ENCODE measurements around the gene CFAP53.
A peak's percentile ranks its signal among the peaks of the same experiment; 100 is the strongest.
"Not testable (repeated sequence)": the region's sequence is repeated elsewhere in the genome, so short reads cannot be mapped to it uniquely, and the experiment has no call there.

CFAP53 gene

GRCh38 chr18:50293039-50293438 lies 26.7 kb upstream of the CFAP53 start:
- Histone ChIP-seq H3K4me2 (no peak overlapping the region), H3K27ac (no peak overlapping the region), H3K4me1 (peaks cover 7 to 17% (median 13%) of the 10 kb centered on the region in 10 experiments), H3K36me3 (no peaks in the 10 kb centered on the region), H3K9ac (no peak overlapping the region), H3K4me3 (no peak overlapping the region), H4K20me1 (no peaks in the 10 kb centered on the region), H3K27me3 (no peaks in the 10 kb centered on the region), H3K9me3 (replicated peaks in 1 of 11) (0 out of 22 replicates have a peak, but pooled peaks cover 0 to 6% (median 0%) of the 10 kb centered on the region in 11 experiments)
- TF ChIP-seq Cebpa-rat (IDR thresholded peaks at IDR 0.05), result no peak

- H3K36me3 ChIP-seq, result peaks cover 19 to 24% (median 20%) of the 10 kb centered on the region in 11 experiments
- no peak overlapping the region for H3K9ac ChIP-seq
- peaks cover 0 to 22% (median 10%) of the 10 kb centered on the region in 11 experiments; a peak in 10 of 22 replicates for H4K20me1 ChIP-seq
- peaks cover 13 to 38% (median 23%) of the 10 kb centered on the region in 10 experiments for H3K4me1 ChIP-seq
- H3K9me3 ChIP-seq (replicated peaks in 1 of 11), result 0 out of 22 replicates have a peak, but pooled peaks cover 0 to 6% (median 0%) of the 10 kb centered on the region in 11 experiments
- H3K27ac ChIP-seq, result no peak overlapping the region
- no peak overlapping the region for H3K4me3 ChIP-seq
- peak overlapping the region in 4 of 11 experiments; percentile 11 to 79 (median 68); a peak in 7 of 22 replicates for H3K4me2 ChIP-seq
- TF ChIP-seq Cebpa-rat (IDR thresholded peaks at IDR 0.05), result no peak
- H3K27me3 ChIP-seq, result no peaks in the 10 kb centered on the region
Observed at GRCh38 chr18:50289108-50289443, 22.8 kb upstream of the CFAP53 start.

GRCh38 chr18:50288348-50289107 lies 22.2 kb upstream of the CFAP53 start:
- peak overlapping the region; percentile 69 to 89 (median 82); a peak in 20 of 22 replicates for H3K9ac ChIP-seq
- H3K4me3 ChIP-seq, result peak overlapping the region; percentile 73 to 98 (median 88)
- peaks cover 0 to 22% (median 10%) of the 10 kb centered on the region in 11 experiments; a peak in 10 of 22 replicates for H4K20me1 ChIP-seq
- not testable (repeated sequence) for H3K27me3 ChIP-seq; H3K9me3 ChIP-seq (replicated peaks in 1 of 11)
- H3K4me2 ChIP-seq, result peak overlapping the region; percentile 61 to 86 (median 78)
- peaks cover 24 to 30% (median 26%) of the 10 kb centered on the region in 11 experiments for H3K36me3 ChIP-seq
- H3K27ac ChIP-seq, result peak overlapping the region in 10 of 11 experiments; percentile 25 to 67 (median 46); a peak in 17 of 22 replicates
- H3K4me1 ChIP-seq, result peaks cover 13 to 42% (median 26%) of the 10 kb centered on the region in 10 experiments

- Histone ChIP-seq H3K36me3 (peaks cover 33 to 38% (median 34%) of the 10 kb centered on the region in 11 experiments), H3K4me2 (peak within 1 kb of the TSS; percentile 91 to 96 (median 94)), H3K27me3 (no peaks in the 10 kb centered on the region), H3K27ac (peak within 1 kb of the TSS; percentile 57 to 83 (median 79)), H4K20me1 (peaks cover 0 to 22% (median 10%) of the 10 kb centered on the region in 11 experiments; a peak in 10 of 22 replicates), H3K4me1 (peaks cover 15 to 49% (median 30%) of the 10 kb centered on the region in 10 experiments), H3K9me3 (replicated peaks in 1 of 11) (no peaks in the 10 kb centered on the region), H3K4me3 (peak within 1 kb of the TSS; percentile 79 to 98 (median 88)), H3K9ac (peak within 1 kb of the TSS; percentile 76 to 90 (median 85))
- peak in 1 of 11 experiments; percentile 15; a peak in 2 of 22 replicates for TF ChIP-seq Cebpa-rat (IDR thresholded peaks at IDR 0.05)
Observed at GRCh38 chr18:50287441-50288347, 21.4 kb upstream of the CFAP53 start, which contains the start of gene CXXC1. TSS of gene CXXC1 (minus strand) at chr18:50287692. CDS start at chr18:50287589, 103 bp downstream.

GRCh38 chr18:50287028-50287440 lies 20.7 kb upstream of the CFAP53 start:
- Histone ChIP-seq H3K4me1 (peaks cover 21 to 55% (median 37%) of the 10 kb centered on the region in 10 experiments), H3K36me3 (peaks cover 39 to 45% (median 41%) of the 10 kb centered on the region in 11 experiments), H3K9me3 (replicated peaks in 1 of 11) (no peaks in the 10 kb centered on the region), H4K20me1 (peaks cover 0 to 22% (median 10%) of the 10 kb centered on the region in 11 experiments; a peak in 10 of 22 replicates), H3K27ac (peak overlapping the region; percentile 57 to 83 (median 79)), H3K4me2 (peak overlapping the region; percentile 91 to 96 (median 94)), H3K27me3 (no peaks in the 10 kb centered on the region), H3K4me3 (peak overlapping the region; percentile 79 to 98 (median 88)), H3K9ac (peak overlapping the region; percentile 76 to 90 (median 85))
- TF ChIP-seq Cebpa-rat (IDR thresholded peaks at IDR 0.05), result no peak

GRCh38 chr18:50286391-50287027 lies 20.2 kb upstream of the CFAP53 start:
- Histone ChIP-seq H3K4me2 (peak overlapping the region; percentile 91 to 96 (median 94)), H3K36me3 (peaks cover 40 to 47% (median 42%) of the 10 kb centered on the region in 11 experiments), H3K9me3 (replicated peaks in 1 of 11) (no peaks in the 10 kb centered on the region), H3K27ac (peak overlapping the region in 10 of 11 experiments; percentile 67 to 83 (median 79); a peak in 20 of 22 replicates), H3K4me3 (peak overlapping the region; percentile 79 to 98 (median 88)), H3K4me1 (peaks cover 24 to 57% (median 39%) of the 10 kb centered on the region in 10 experiments), H4K20me1 (peaks cover 0 to 22% (median 10%) of the 10 kb centered on the region in 11 experiments; a peak in 10 of 22 replicates), H3K9ac (peak overlapping the region; percentile 76 to 90 (median 85)), H3K27me3 (no peaks in the 10 kb centered on the region)
- TF ChIP-seq Cebpa-rat (IDR thresholded peaks at IDR 0.05), result no peak

- Histone ChIP-seq H3K27ac (no peak overlapping the region), H3K4me2 (peak overlapping the region; percentile 91 to 96 (median 94)), H3K36me3 (peaks cover 40 to 47% (median 42%) of the 10 kb centered on the region in 11 experiments), H3K9me3 (replicated peaks in 1 of 11) (no peaks in the 10 kb centered on the region), H3K9ac (peak overlapping the region in 8 of 11 experiments; percentile 82 to 90 (median 86); a peak in 12 of 22 replicates), H3K4me3 (peak overlapping the region in 8 of 10 experiments; percentile 79 to 98 (median 87); a peak in 13 of 20 replicates), H3K27me3 (no peaks in the 10 kb centered on the region), H3K4me1 (peaks cover 24 to 57% (median 39%) of the 10 kb centered on the region in 10 experiments), H4K20me1 (peaks cover 0 to 22% (median 10%) of the 10 kb centered on the region in 11 experiments; a peak in 10 of 22 replicates)
- no peak for TF ChIP-seq Cebpa-rat (IDR thresholded peaks at IDR 0.05)
Observed at GRCh38 chr18:50285631-50286321, 19.5 kb upstream of the CFAP53 start.
